Muscle layer of colon (tissue), 2 donors: ENCODE data around the gene PIGR.
"Not testable (repeated sequence)": the region's sequence is repeated elsewhere in the genome, so short reads cannot be mapped to it uniquely, and the experiment has no call there.

Experiments
- H3K27ac ChIP-seq: one replicate; pipeline ENCODE4 v1.7.0; 2013; ENCODE audit warnings: low read depth, mild to moderate bottlenecking, low read length, moderate library complexity
- H3K27me3 ChIP-seq, 2 donors: one replicate each; pipeline ENCODE4 v1.7.0; 2013; ENCODE audit warnings: low read length in 2 of 2, mild to moderate bottlenecking in 2 of 2; ENCODE audit not compliant: insufficient read depth in 2 of 2, control insufficient read depth in 1 of 2
- H3K36me3 ChIP-seq: one replicate; pipeline ENCODE4 v1.7.0; 2013; ENCODE audit warnings: mild to moderate bottlenecking, low read length; ENCODE audit not compliant: insufficient read depth
- H3K4me1 ChIP-seq: one replicate; pipeline ENCODE4 v1.7.0; 2013; ENCODE audit warnings: mild to moderate bottlenecking, low read length; ENCODE audit not compliant: insufficient read depth
- H3K4me3 ChIP-seq, 2 donors: one replicate each; pipeline ENCODE4 v1.7.0; 2013; ENCODE audit warnings: low read length in 2 of 2, low read depth in 1 of 2, mild to moderate bottlenecking in 1 of 2, moderate library complexity in 1 of 2
- H3K9ac ChIP-seq: one replicate; pipeline ENCODE4 v1.7.0; 2013; ENCODE audit warnings: low read length
- H3K9me3 ChIP-seq: one replicate; pipeline ENCODE4 v1.7.0; 2013; ENCODE audit warnings: mild to moderate bottlenecking, low read length
- donor health status: abdominal sarcoma.
- donor health status: Adenocarcinoma of cecum.

Gene PIGR

GRCh38 chr1:206930210-206930798 lies 16.0 kb downstream of the PIGR start:
- Histone ChIP-seq H3K9ac (no peak overlapping the region), H3K9me3 (no peaks in the 10 kb centered on the region), H3K4me1 (no peaks in the 10 kb centered on the region), H3K27me3 (no peaks in the 10 kb centered on the region), H3K27ac (no peak overlapping the region), H3K4me3 (no peak overlapping the region), H3K36me3 (no peaks in the 10 kb centered on the region)

GRCh38 chr1:206929524-206929923 lies 16.7 kb downstream of the PIGR start:
- H3K4me1 ChIP-seq = no peaks in the 10 kb centered on the region
- no peaks in the 10 kb centered on the region for H3K27me3 ChIP-seq
- H3K9me3 ChIP-seq = no peaks in the 10 kb centered on the region
- no peak overlapping the region for H3K9ac ChIP-seq
- H3K4me3 ChIP-seq = no peak overlapping the region
- H3K36me3 ChIP-seq = no peaks in the 10 kb centered on the region
- no peak overlapping the region for H3K27ac ChIP-seq

GRCh38 chr1:206926286-206926685 lies 20.0 kb downstream of the PIGR start:
- Histone ChIP-seq H3K4me1 (no peaks in the 10 kb centered on the region), H3K4me3 (no peak overlapping the region), H3K9me3 (no peaks in the 10 kb centered on the region), H3K9ac (no peak overlapping the region), H3K36me3 (no peaks in the 10 kb centered on the region), H3K27me3 (no peaks in the 10 kb centered on the region), H3K27ac (no peak overlapping the region)

- Histone ChIP-seq H3K27me3 (no peaks in the 10 kb centered on the region), H3K4me1 (no peaks in the 10 kb centered on the region), H3K9ac (no peak overlapping the region), H3K27ac (no peak overlapping the region), H3K36me3 (no peaks in the 10 kb centered on the region), H3K9me3 (no peaks in the 10 kb centered on the region), H3K4me3 (no peak overlapping the region)
Observed at GRCh38 chr1:206925106-206925736, 21.0 kb downstream of the PIGR start.

- no peaks in the 10 kb centered on the region for H3K9me3 ChIP-seq
- H3K9ac ChIP-seq = no peak overlapping the region
- H3K27me3 ChIP-seq = no peaks in the 10 kb centered on the region
- H3K36me3 ChIP-seq = no peaks in the 10 kb centered on the region
- no peaks in the 10 kb centered on the region for H3K4me1 ChIP-seq
- no peak overlapping the region for H3K4me3 ChIP-seq
- H3K27ac ChIP-seq = no peak overlapping the region
Observed at GRCh38 chr1:206924592-206925105, 21.6 kb downstream of the PIGR start.

GRCh38 chr1:206923961-206924557 lies 22.2 kb downstream of the PIGR start:
- not testable (repeated sequence) for H3K9ac ChIP-seq

GRCh38 chr1:206923009-206923960 lies 23.0 kb downstream of the PIGR start:
- Histone ChIP-seq H3K36me3 (no peaks in the 10 kb centered on the region), H3K4me3 (no peak overlapping the region), H3K9me3 (no peaks in the 10 kb centered on the region), H3K27ac (no peak overlapping the region), H3K27me3 (no peaks in the 10 kb centered on the region), H3K9ac (no peak overlapping the region), H3K4me1 (no peaks in the 10 kb centered on the region)

More at GRCh38 chr1:206923961-206924557, 22.2 kb downstream of the PIGR start:
- H3K4me3 ChIP-seq, H3K4me1 ChIP-seq, H3K27ac ChIP-seq, H3K27me3 ChIP-seq, H3K9me3 ChIP-seq, H3K36me3 ChIP-seq: not testable (repeated sequence)

GRCh38 chr1:206922524-206922923 lies 23.7 kb downstream of the PIGR start:
- no peaks in the 10 kb centered on the region for H3K4me1 ChIP-seq
- H3K27me3 ChIP-seq = no peaks in the 10 kb centered on the region
- no peak overlapping the region for H3K9ac ChIP-seq
- no peaks in the 10 kb centered on the region for H3K9me3 ChIP-seq
- no peak overlapping the region for H3K4me3 ChIP-seq
- H3K27ac ChIP-seq = no peak overlapping the region
- H3K36me3 ChIP-seq = no peaks in the 10 kb centered on the region

GRCh38 chr1:206921772-206922265 lies 24.4 kb downstream of the PIGR start, which contains the start of gene FCMR:
Gene FCMR, minus strand, starts transcription at chr1:206921941. Its CDS starts 87 bp downstream, at chr1:206921854.
- H3K27ac ChIP-seq = no peak within 1 kb of the TSS
- no peaks in the 10 kb centered on the region for H3K27me3 ChIP-seq
- no peaks in the 10 kb centered on the region for H3K9me3 ChIP-seq
- no peaks in the 10 kb centered on the region for H3K36me3 ChIP-seq
- no peak within 1 kb of the TSS for H3K4me3 ChIP-seq
- H3K9ac ChIP-seq = no peak within 1 kb of the TSS
- no peaks in the 10 kb centered on the region for H3K4me1 ChIP-seq

- Histone ChIP-seq H3K4me3 (no peak overlapping the region), H3K9ac (no peak overlapping the region), H3K36me3 (no peaks in the 10 kb centered on the region), H3K27me3 (no peaks in the 10 kb centered on the region), H3K4me1 (no peaks in the 10 kb centered on the region), H3K9me3 (no peaks in the 10 kb centered on the region), H3K27ac (no peak overlapping the region)
Observed at GRCh38 chr1:206918076-206918475, 28.2 kb downstream of the PIGR start.
